Measurements from ENCODE around the gene GRAMD4.

Gene GRAMD4

DNA sequence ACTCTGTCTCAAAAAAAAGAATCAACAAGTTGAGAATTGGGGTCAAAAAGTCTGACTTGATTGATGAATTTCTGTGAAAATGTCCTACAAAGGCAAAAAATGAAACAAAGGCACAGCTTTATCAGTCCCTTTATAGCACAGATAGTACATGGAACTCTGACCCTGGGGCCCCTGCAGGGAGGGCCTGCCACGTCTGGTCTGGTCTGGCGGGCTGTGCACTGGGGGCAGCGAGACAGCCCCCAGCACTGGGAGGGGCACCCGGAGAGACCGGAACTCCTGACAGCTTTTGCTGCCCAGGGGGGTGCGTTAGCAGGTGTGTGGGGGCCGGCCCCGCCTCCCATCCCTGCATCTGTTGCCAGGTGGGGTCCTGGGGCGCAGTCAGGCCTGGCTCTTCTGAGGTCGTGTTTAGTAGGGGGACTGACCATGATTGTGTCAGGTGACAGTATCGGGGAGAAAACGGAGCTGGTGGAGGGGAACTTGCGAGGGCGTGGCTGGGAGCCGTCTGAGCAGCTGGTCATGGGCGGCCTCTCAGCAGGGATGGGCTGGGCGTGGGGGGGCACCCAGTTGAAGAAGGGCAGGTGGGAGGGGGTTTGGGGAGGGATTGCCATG is 51.7 kb downstream of the GRAMD4 start:
- Histone ChIP-seq H3K27me3 (ENCODE audit: control insufficient read depth, insufficient read depth, low read length) (no peaks in the 10 kb centered on the region), H3K4me3 (ENCODE audit: low read length) (no peak overlapping the region), H3K36me3 (ENCODE audit: control insufficient read depth, insufficient read depth, low read length) (peaks cover 7% of the 10 kb centered on the region), H3K4me1 (ENCODE audit: control insufficient read depth, insufficient read depth, low read length) (no peaks in the 10 kb centered on the region), H3K9me3 (ENCODE audit: control insufficient read depth, low read length) (no peaks in the 10 kb centered on the region), H3K9ac (ENCODE audit: low read length) (no peak overlapping the region)

DNA sequence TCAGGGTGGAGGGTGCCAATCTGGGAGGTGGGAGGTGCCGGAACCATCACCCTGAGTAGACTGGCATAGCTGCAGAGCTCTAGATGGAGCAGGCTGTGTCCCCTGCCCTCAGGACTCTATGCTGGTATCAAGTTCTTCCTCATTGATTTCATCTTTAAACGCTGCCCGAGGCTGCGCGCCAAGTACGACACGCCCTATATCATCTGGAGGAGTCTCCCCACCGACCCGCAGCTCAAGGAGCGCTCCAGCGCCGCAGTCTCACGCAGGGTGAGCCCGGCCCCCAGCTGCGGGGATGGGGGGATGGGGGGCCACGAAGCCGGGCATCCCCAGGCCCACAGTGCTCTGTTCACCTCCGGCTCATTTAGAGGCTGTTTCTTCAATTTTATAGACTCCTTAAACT is 52.5 kb downstream of the GRAMD4 start:
- H3K4me3 ChIP-seq (ENCODE audit: low read length), result no peak overlapping the region
- no peaks in the 10 kb centered on the region for H3K36me3 ChIP-seq (ENCODE audit: control insufficient read depth, insufficient read depth, low read length)
- no peaks in the 10 kb centered on the region for H3K27me3 ChIP-seq (ENCODE audit: control insufficient read depth, insufficient read depth, low read length)
- H3K9ac ChIP-seq (ENCODE audit: low read length), result no peak overlapping the region
- H3K9me3 ChIP-seq (ENCODE audit: control insufficient read depth, low read length), result no peaks in the 10 kb centered on the region
- H3K4me1 ChIP-seq (ENCODE audit: control insufficient read depth, insufficient read depth, low read length), result no peaks in the 10 kb centered on the region

DNA sequence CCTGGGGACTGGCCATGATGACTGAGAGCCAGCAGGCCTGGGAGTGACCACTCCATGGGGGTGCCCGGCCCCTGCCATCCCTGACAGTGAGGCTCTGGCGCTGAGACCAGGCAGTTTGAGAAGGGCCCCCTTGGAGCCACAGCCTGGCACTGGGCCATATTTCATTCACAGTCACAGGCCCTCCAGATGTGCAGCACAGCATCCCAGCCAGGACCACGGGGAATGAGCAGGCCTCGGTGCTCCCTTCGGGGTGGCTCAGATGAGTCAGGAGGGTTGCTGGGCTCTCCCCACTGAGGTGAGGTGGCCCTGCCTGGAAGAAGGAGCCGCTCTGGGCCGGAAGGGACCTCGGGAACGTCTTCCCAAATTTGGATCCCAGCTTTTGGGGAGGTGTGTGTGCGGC is 53.0 kb downstream of the GRAMD4 start:
- Histone ChIP-seq H3K27me3 (ENCODE audit: control insufficient read depth, insufficient read depth, low read length) (no peaks in the 10 kb centered on the region), H3K9ac (ENCODE audit: low read length) (no peak overlapping the region), H3K36me3 (ENCODE audit: control insufficient read depth, insufficient read depth, low read length) (no peaks in the 10 kb centered on the region), H3K4me3 (ENCODE audit: low read length) (no peak overlapping the region), H3K4me1 (ENCODE audit: control insufficient read depth, insufficient read depth, low read length) (no peaks in the 10 kb centered on the region), H3K9me3 (ENCODE audit: control insufficient read depth, low read length) (no peaks in the 10 kb centered on the region)

DNA sequence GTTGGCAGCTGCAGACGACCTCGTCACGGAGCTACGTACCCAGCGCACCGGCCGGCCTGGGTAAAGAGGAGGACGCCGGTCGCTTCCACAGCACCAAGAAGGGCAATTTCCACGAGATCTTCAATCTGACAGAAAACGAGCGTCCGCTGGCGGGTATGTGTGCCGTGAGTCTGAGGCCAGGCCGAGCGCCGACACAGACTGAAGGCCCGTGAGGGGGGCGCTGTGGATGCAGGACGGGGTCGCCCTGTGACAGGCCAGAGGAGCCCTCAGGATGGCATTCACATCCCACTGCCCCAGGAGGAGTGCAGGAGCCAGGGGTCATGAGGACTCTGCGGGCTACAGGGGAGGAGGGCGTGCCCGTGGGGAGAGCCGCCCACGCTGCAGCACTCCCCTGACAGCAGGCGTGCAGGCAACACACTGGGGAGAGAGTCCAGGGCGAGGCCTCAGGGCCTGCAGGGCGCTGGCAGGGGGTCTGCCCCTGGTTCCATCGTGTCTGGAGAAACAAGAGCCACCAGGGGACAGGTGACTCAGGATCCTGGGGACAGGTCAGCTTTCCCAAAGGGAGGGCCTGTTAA is 53.6 kb downstream of the GRAMD4 start:
- Histone ChIP-seq H3K4me1 (ENCODE audit: control insufficient read depth, insufficient read depth, low read length) (no peaks in the 10 kb centered on the region), H3K27me3 (ENCODE audit: control insufficient read depth, insufficient read depth, low read length) (no peaks in the 10 kb centered on the region), H3K4me3 (ENCODE audit: low read length) (no peak overlapping the region), H3K9ac (ENCODE audit: low read length) (no peak overlapping the region), H3K9me3 (ENCODE audit: control insufficient read depth, low read length) (no peaks in the 10 kb centered on the region), H3K36me3 (ENCODE audit: control insufficient read depth, insufficient read depth, low read length) (peaks cover under 1% of the 10 kb centered on the region)

DNA sequence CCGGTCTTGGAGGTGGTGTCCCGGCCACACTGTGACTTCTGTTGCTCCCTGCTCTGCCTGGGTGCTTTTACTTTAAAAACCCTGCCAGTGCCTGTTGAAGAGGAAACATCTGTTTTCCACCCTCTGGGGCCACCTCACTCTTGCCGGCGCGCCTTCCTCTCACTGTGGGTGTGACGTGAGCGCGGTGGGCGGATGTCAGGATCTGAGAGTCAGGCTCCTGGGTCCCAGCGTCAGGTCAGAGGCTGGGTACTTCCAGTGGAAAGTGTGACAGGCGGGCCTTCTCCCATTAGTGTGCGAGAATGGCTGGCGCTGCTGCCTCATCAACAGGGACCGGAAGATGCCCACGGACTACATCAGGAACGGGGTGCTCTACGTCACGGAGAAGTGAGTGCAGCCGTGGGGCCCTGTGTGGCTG is 54.2 kb downstream of the GRAMD4 start:
- Histone ChIP-seq H3K9me3 (ENCODE audit: control insufficient read depth, low read length) (no peaks in the 10 kb centered on the region), H3K4me3 (ENCODE audit: low read length) (no peak overlapping the region), H3K36me3 (ENCODE audit: control insufficient read depth, insufficient read depth, low read length) (peaks cover 3% of the 10 kb centered on the region), H3K4me1 (ENCODE audit: control insufficient read depth, insufficient read depth, low read length) (no peaks in the 10 kb centered on the region), H3K9ac (ENCODE audit: low read length) (no peak overlapping the region), H3K27me3 (ENCODE audit: control insufficient read depth, insufficient read depth, low read length) (no peaks in the 10 kb centered on the region)

DNA sequence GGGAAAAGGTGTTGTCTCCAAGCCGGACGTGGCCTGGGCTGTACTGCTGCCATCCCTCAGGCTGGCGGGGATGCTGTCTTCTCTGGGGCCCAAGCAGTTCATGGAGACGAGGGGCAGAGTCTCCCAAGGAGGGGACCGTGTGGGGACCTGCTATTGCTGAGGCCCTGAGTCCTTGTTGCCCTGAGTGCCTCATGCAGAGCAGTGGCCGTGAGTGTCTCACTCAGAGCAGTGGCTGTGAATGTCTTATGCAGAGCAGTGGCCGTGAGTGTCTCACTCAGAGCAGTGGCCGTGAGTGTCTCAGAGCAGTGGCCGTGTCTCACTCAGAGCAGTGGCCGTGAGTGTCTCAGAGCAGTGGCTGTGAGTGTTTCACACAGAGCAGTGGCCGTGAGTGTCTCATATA is 54.7 kb downstream of the GRAMD4 start:
- H3K27me3 ChIP-seq (ENCODE audit: control insufficient read depth, insufficient read depth, low read length), result no peaks in the 10 kb centered on the region
- H3K4me1 ChIP-seq (ENCODE audit: control insufficient read depth, insufficient read depth, low read length), result no peaks in the 10 kb centered on the region
- no peak overlapping the region for H3K9ac ChIP-seq (ENCODE audit: low read length)
- H3K4me3 ChIP-seq (ENCODE audit: low read length), result no peak overlapping the region
- H3K36me3 ChIP-seq (ENCODE audit: control insufficient read depth, insufficient read depth, low read length), result peaks cover 3% of the 10 kb centered on the region
- no peaks in the 10 kb centered on the region for H3K9me3 ChIP-seq (ENCODE audit: control insufficient read depth, low read length)

DNA sequence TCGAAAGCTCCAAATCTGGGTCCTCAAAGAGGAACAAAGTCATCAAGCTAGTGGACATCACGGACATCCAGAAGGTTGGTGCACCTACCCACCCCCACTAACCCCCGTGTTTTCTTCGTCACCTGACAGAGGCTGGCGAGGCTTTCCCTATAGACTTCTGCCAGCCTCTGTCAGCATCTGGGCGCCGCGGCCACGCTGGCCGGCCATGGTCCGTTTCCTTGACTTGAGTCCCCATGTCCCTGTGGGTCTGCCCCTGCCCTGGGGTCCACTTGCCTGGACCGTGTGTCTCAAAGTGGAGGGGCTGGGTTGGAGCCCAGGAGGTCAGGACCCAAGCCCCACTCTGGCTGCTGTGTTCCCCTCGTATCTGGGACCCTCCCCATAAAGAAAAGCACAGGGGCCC is 55.3 kb downstream of the GRAMD4 start:
- Histone ChIP-seq H3K9me3 (ENCODE audit: control insufficient read depth, low read length) (no peaks in the 10 kb centered on the region), H3K4me1 (ENCODE audit: control insufficient read depth, insufficient read depth, low read length) (no peaks in the 10 kb centered on the region), H3K9ac (ENCODE audit: low read length) (no peak overlapping the region), H3K4me3 (ENCODE audit: low read length) (no peak overlapping the region), H3K27me3 (ENCODE audit: control insufficient read depth, insufficient read depth, low read length) (no peaks in the 10 kb centered on the region), H3K36me3 (ENCODE audit: control insufficient read depth, insufficient read depth, low read length) (peaks cover 3% of the 10 kb centered on the region)

DNA sequence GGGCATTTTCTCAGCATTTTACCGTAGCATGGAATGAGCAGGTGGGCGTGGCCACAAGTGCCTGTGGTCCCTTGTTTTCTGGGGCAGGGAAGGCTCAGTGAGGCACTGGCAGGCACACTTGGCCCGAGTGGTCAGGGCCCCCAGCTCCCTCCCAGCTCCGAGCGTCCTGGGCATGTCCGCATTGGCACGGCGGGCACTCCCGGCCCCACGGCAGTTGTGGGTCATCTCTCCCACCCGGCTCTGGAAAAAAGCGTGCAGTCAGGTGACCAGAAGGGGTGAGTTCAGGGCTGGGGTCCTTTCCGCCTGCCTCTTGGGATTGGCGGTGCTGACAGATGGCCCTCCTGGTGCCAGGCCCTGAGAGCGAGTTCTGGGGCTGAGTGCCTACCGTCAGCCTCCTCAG is 55.8 kb downstream of the GRAMD4 start:
- H3K36me3 ChIP-seq (ENCODE audit: control insufficient read depth, insufficient read depth, low read length), result peaks cover 3% of the 10 kb centered on the region
- no peak overlapping the region for H3K4me3 ChIP-seq (ENCODE audit: low read length)

DNA sequence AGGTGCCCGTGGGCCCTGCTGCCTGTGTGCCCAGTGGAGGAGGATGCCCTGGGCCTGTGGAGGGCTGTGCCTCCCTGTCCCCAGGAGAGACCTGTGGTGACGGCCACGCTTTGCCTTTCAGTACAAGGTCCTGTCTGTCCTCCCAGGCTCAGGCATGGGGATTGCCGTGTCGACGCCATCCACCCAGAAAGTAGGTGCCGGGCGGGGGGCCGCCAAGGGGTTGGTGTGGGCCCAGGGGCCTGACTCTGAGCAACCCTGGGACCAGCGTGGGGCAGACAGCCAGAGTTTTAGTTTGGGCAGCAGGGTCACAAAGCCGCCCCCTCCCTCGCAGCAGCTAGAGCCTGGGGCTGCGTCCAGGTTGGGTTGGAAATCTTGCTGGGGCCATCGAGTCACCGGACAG is 56.3 kb downstream of the GRAMD4 start:
- Histone ChIP-seq H3K4me3 (ENCODE audit: low read length) (no peak overlapping the region), H3K36me3 (ENCODE audit: control insufficient read depth, insufficient read depth, low read length) (peaks cover 3% of the 10 kb centered on the region), H3K9ac (ENCODE audit: low read length) (no peak overlapping the region), H3K9me3 (ENCODE audit: control insufficient read depth, low read length) (no peaks in the 10 kb centered on the region), H3K27me3 (ENCODE audit: control insufficient read depth, insufficient read depth, low read length) (no peaks in the 10 kb centered on the region), H3K4me1 (ENCODE audit: control insufficient read depth, insufficient read depth, low read length) (no peaks in the 10 kb centered on the region)

More for the DNA sequence above, 55.8 kb downstream of the GRAMD4 start:
- Histone ChIP-seq H3K9me3 (ENCODE audit: control insufficient read depth, low read length) (no peaks in the 10 kb centered on the region), H3K27me3 (ENCODE audit: control insufficient read depth, insufficient read depth, low read length) (no peaks in the 10 kb centered on the region), H3K9ac (ENCODE audit: low read length) (no peak overlapping the region), H3K4me1 (ENCODE audit: control insufficient read depth, insufficient read depth, low read length) (no peaks in the 10 kb centered on the region)

DNA sequence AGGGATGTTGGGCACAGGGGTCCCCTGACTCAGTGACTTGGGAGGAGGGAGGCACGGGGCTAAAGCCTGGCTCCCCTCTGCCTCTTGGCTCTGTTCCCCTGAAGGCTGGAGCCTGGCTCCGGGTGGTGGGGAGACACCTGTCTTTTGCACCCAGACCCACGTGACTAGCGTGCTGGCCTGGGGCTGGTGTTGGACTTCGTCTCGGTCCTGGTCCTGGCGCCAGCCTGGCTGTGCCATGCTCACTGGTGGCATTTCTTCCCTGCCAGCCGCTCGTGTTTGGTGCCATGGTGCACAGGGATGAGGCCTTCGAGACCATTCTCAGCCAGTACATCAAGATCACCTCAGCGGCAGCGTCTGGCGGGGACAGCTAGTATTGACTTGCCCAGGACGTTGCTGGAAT is 56.7 kb downstream of the GRAMD4 start:
- Histone ChIP-seq H3K4me3 (ENCODE audit: low read length) (no peak overlapping the region), H3K36me3 (ENCODE audit: control insufficient read depth, insufficient read depth, low read length) (peaks cover 3% of the 10 kb centered on the region), H3K9ac (ENCODE audit: low read length) (no peak overlapping the region), H3K9me3 (ENCODE audit: control insufficient read depth, low read length) (no peaks in the 10 kb centered on the region), H3K27me3 (ENCODE audit: control insufficient read depth, insufficient read depth, low read length) (no peaks in the 10 kb centered on the region), H3K4me1 (ENCODE audit: control insufficient read depth, insufficient read depth, low read length) (no peaks in the 10 kb centered on the region)

DNA sequence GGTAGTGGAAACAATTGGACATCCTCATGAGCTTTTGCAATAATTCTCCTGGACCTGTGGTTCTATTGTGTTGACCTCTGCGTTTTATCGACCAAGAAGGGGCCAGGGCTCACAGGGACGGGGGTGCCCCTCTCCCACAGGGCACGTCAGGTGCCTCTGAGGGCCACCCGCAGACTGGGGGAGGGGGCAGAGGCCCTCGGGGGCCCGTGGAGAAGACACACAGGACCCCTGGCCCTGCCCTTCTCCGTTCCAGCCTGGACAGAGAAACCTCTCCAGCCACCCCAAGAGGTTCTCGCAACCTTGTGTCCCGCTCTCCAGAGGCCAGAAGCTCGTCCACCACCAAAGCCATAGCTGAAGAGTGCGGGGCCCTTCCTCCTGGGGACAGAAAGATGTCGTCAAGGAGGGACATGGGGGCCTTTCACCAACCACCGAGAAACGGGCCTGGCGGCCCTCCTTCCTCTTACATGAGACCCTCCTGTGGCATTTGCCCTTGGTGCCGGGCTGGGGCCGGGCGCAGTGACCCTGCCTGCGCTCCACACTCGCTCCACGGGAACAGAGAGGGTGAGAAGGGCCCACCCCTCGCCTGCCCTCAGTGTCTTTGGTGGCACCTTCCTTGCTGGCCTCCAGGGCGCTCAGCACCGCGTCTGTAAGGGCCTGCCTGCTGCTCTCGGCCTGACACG is 57.3 kb downstream of the GRAMD4 start:
- no peaks in the 10 kb centered on the region for H3K4me1 ChIP-seq (ENCODE audit: control insufficient read depth, insufficient read depth, low read length)
- H3K27me3 ChIP-seq (ENCODE audit: control insufficient read depth, insufficient read depth, low read length), result no peaks in the 10 kb centered on the region
- no peak overlapping the region for H3K9ac ChIP-seq (ENCODE audit: low read length)
- peaks cover 3% of the 10 kb centered on the region for H3K36me3 ChIP-seq (ENCODE audit: control insufficient read depth, insufficient read depth, low read length)
- H3K4me3 ChIP-seq (ENCODE audit: low read length), result no peak overlapping the region
- no peaks in the 10 kb centered on the region for H3K9me3 ChIP-seq (ENCODE audit: control insufficient read depth, low read length)

DNA sequence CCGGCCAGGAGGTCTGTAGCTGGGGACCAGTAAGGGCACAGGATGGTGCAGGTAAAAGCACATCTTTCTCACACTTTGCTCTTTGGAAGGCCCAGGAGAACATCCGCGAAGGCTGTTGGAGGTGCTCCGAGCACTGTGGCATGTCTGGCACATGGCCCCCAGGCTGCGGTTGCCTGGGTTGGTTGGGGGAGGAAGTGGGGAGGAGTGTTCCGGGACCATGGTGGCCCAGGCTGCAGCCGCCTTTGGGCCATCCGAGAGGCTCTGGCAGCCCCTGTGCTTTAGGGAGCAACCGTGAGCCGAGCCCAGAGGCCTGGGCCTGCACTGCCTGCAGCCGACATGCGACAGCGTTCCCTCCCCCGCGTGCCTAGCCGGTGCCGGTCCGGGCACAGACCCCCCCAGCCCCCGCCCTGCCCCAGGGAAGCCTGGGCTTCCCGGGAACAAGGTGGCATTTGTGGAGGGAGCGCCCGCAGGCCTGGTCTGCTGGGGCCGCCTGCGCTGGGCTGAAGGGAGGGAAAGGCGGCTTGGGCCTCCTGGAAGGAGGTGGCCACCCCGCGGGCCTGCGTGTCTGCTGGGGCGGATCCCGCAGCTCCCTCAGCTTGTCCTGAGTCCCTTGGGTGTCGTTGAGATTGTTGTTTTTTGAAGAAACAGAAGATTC is 57.9 kb downstream of the GRAMD4 start:
- H3K36me3 ChIP-seq (ENCODE audit: control insufficient read depth, insufficient read depth, low read length), result peaks cover 3% of the 10 kb centered on the region
- H3K27me3 ChIP-seq (ENCODE audit: control insufficient read depth, insufficient read depth, low read length), result no peaks in the 10 kb centered on the region
- H3K9ac ChIP-seq (ENCODE audit: low read length), result no peak overlapping the region
- H3K4me1 ChIP-seq (ENCODE audit: control insufficient read depth, insufficient read depth, low read length), result no peaks in the 10 kb centered on the region
- H3K9me3 ChIP-seq (ENCODE audit: control insufficient read depth, low read length), result no peaks in the 10 kb centered on the region
- H3K4me3 ChIP-seq (ENCODE audit: low read length), result no peak overlapping the region
